RWPE2 (cell line): ENCODE measurements around the gene ST6GALNAC2.
A peak's percentile ranks its signal among the peaks of the same experiment; 100 is the strongest.
"Not testable (repeated sequence)": the region's sequence is repeated elsewhere in the genome, so short reads cannot be mapped to it uniquely, and the experiment has no call there.

Source experiments
- ATAC-seq: fragments of 200-7000 bp; cut with Tn5 transposase; 3 replicates; pipeline ENCODE4 v1.9.1; 2021; ENCODE audit warnings: low read depth
- DNase-seq: peaks from one replicate; pipeline ENCODE4 v3.0.0-alpha.2; 2020; ENCODE audit warnings: low spot score
- H3K27ac ChIP-seq: fragments of 450-650 bp; 2 replicates; pipeline ENCODE4 v1.5.1; 2017; ENCODE audit warnings: mild to moderate bottlenecking; ENCODE audit not compliant: poor library complexity, severe bottlenecking
- H3K27me3 ChIP-seq: fragments of 250-450 bp; sonication (Bioruptor Pico); 2 replicates; pipeline ENCODE4 v1.5.1; 2021; ENCODE audit warnings: mild to moderate bottlenecking, moderate library complexity; ENCODE audit not compliant: insufficient read depth, poor library complexity, severe bottlenecking
- H3K36me3 ChIP-seq: fragments of 250-450 bp; sonication (Bioruptor Pico); 2 replicates; pipeline ENCODE4 v1.5.1; 2020; ENCODE audit warnings: low read depth, mild to moderate bottlenecking, moderate library complexity
- H3K4me1 ChIP-seq: fragments of 250-450 bp; sonication (Bioruptor Pico); 2 replicates; pipeline ENCODE4 v1.5.1; 2021; ENCODE audit warnings: mild to moderate bottlenecking, moderate library complexity; ENCODE audit not compliant: insufficient read depth, poor library complexity, severe bottlenecking
- H3K4me3 ChIP-seq: fragments of 250-450 bp; sonication (Bioruptor Pico); 2 replicates; pipeline ENCODE4 v1.5.1; 2021; ENCODE audit warnings: mild to moderate bottlenecking, moderate library complexity; ENCODE audit not compliant: severe bottlenecking
- H3K9me3 ChIP-seq: fragments of 250-450 bp; sonication (Bioruptor Pico); 2 replicates; pipeline ENCODE4 v1.5.1; 2021; ENCODE audit warnings: mild to moderate bottlenecking, moderate library complexity; ENCODE audit not compliant: severe bottlenecking
- CTCF ChIP-seq: fragments of 450-650 bp; IDR thresholded peaks from one replicate; pipeline ENCODE4 v1.5.1; 2017; ENCODE audit warnings: mild to moderate bottlenecking, moderate library complexity; ENCODE audit not compliant: poor library complexity, severe bottlenecking

The ST6GALNAC2 gene

DNA sequence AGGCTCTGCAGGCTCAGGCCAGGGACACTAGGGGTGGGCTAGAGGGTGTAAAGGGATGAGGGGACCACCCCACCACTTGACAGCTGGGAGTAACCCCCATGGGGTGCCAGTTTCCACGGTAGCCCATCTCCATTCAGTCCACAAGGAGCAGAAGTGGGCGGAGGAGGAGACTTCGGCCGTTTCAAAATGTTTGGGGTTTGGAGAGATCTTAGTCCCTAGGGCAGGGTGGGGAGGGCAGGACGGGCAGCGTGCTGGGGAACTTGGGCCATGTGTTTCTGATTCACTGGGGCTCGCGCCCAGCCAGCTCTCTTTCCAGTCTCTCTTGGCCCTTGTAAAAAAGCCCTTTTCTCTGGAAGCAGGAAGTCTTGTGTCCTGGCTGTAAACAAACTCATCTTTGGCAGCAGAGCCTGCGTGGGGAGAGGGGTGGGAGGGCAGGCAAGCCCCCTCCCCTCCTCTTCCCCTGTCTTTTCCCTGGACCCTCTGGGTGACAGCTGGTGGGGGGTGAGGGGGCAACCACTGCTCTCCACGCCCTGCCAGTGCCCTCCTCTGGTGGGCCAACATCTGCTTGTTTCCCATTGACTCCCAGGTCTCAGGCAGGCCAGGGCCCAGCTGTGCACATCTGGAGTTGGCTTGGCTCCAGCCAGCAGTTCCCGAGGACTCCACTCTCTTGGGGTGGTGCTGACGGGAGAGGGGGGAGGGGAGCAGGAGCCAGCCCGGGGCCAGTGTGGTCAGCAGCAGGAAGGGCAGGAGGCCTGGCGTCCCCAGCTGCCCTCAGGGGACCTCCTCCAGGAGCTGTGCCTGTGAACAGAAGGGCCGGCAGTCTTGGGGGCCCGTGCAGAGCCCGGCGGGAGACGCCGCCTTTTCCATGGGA, 56.2 kb downstream of the ST6GALNAC2 start:
- Histone ChIP-seq H3K36me3 (peaks cover 12% of the 10 kb centered on the region; the same call in 1 of the 2 replicates), H3K9me3 (no peaks in the 10 kb centered on the region), H3K27ac (peak overlapping the region; percentile 89), H3K4me1 (peaks cover 65% of the 10 kb centered on the region), H3K27me3 (no peaks in the 10 kb centered on the region), H3K4me3 (no peak overlapping the region)
- no peak for TF ChIP-seq CTCF
- DNase-seq (no peak), ATAC-seq (peak; percentile 35)

DNA sequence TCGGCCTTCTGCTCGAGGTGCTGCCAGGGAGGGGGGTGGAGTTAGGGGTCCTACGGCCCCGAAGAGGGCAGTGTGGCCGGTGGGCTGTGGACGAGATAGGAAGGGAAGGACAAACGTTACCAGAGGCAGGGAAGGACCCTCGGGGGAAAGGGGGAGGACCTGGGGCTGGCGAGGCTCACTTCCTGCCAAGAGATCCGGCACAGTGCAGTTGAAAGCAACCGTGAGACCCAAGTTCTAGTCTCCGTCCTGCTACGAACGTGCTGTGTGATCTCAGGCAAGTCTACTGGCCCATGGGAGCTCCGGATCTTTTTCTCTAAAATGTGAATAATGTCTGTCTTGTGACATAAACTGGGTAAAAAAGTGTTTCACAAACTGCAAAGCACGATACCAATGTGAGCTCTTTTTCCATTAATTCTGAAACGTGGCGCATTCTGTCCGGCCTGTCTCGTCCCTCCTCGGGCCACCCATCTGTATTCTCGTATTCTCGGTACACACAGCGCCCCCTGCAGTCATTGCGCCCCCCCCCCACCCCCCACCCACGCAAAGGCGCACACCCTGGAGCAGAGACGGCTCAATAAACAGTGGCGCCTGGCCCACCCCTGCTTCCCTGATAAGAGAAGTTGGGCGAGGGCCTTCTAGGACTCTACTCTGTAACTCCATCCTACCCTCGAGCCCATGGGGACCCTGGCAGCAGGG, 57.0 kb downstream of the ST6GALNAC2 start:
- H3K4me3 ChIP-seq, result no peak overlapping the region
- no peak for DNase-seq
- no peak for ATAC-seq
- H3K4me1 ChIP-seq, result peaks cover 66% of the 10 kb centered on the region
- H3K27me3 ChIP-seq, result no peaks in the 10 kb centered on the region
- H3K27ac ChIP-seq, result peak overlapping the region; percentile 89
- H3K9me3 ChIP-seq, result no peaks in the 10 kb centered on the region
- TF ChIP-seq CTCF, result no peak
- H3K36me3 ChIP-seq, result peaks cover 12% of the 10 kb centered on the region; the same call in 1 of the 2 replicates

- H3K27ac ChIP-seq, result peak overlapping the region; percentile 89
- no peak for ATAC-seq
Observed at GRCh38 chr17:76528156-76528527, 57.5 kb downstream of the ST6GALNAC2 start.

DNA sequence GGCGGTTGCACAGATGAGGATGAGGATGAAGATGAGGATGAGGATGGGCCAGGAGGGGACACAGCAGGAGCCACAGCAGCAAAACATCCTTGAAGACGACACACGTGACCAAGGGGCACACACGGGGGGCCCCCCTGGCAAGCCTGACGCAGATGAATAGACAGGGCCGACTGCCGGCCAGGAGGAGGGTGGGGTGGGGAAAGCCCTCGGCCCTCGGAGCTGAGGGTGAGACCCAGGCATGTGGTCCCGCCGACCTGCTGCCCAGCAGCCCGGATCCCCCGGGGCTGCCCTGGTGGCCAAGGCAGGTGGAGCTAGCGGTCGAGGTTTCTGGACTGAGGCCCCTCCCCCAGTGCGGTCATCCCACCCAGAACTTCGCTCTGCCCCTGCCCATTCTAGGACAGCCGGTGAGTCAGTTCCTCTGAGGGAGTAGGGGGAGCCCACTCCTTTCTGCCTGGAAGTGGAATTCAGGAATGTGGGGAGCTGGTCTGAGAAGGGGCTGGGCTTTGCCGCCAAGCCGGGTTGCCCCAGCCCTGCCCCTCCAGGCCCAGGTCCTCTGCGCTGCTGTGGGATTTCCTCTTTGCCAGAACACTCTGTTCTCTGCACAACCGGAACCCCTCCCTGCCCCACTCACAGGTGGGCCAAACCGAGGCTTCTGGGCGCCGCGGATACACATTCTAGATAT, 58.1 kb downstream of the ST6GALNAC2 start:
- no peak for TF ChIP-seq CTCF
- Histone ChIP-seq H3K4me3 (peak overlapping the region; percentile 2), H3K27ac (peak overlapping the region; percentile 89), H3K27me3 (no peaks in the 10 kb centered on the region), H3K36me3 (peaks cover 5% of the 10 kb centered on the region; the same call in 1 of the 2 replicates), H3K9me3 (no peaks in the 10 kb centered on the region), H3K4me1 (peaks cover 61% of the 10 kb centered on the region)
- DNase-seq (peak; percentile 92), ATAC-seq (peak; percentile 60)

More at GRCh38 chr17:76528156-76528527, 57.5 kb downstream of the ST6GALNAC2 start:
- Histone ChIP-seq H3K9me3 (no peaks in the 10 kb centered on the region), H3K4me1 (peaks cover 66% of the 10 kb centered on the region), H3K27me3 (no peaks in the 10 kb centered on the region), H3K4me3 (peak overlapping the region; percentile 2), H3K36me3 (peaks cover 11% of the 10 kb centered on the region; the same call in 1 of the 2 replicates)
- no peak for DNase-seq
- TF ChIP-seq CTCF, result no peak

DNA sequence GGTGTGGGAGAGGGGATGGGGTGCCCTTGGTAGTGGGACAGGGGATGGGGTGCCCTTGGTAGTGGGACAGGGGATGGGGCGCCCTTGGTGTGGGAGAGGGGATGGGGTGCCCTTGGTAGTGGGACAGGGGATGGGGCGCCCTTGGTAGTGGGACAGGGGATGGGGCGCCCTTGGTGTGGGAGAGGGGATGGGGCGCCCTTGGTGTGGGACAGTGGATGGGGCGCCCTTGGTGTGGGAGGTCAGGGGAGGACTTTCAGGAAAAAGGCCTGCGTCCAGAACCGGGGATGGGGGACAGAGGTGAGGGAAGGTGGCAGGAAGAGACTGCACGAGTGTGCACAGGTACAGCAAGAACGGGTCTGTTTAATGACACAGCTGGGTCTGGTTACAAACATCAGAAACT, 58.6 kb downstream of the ST6GALNAC2 start:
- not testable (repeated sequence) for H3K9me3 ChIP-seq, H3K36me3 ChIP-seq, DNase-seq, H3K27me3 ChIP-seq, ATAC-seq, H3K4me3 ChIP-seq
- Histone ChIP-seq H3K27ac (peak overlapping the region; percentile 89), H3K4me1 (peaks cover 57% of the 10 kb centered on the region)

DNA sequence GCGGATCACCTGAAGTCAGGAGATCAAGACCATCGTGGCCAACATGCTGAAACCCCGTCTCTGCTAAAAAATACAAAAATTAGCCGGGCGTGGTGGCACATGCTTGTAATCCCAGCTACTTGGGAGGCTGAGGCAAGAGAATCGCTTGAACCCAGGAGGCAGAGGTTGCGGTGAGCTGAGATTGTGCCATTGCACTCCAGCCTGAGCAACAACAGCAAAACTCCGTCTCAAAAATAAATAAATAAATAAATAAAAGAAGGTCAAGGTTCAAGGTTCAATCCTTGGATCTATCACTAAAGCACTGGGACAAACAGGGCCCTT, 60.2 kb downstream of the ST6GALNAC2 start:
- Histone ChIP-seq H3K27ac (peak overlapping the region; percentile 47), H3K4me1 (peaks cover 42% of the 10 kb centered on the region)
- H3K4me3 ChIP-seq, H3K36me3 ChIP-seq, DNase-seq, H3K9me3 ChIP-seq, H3K27me3 ChIP-seq, ATAC-seq: not testable (repeated sequence)
